B cell (primary cell): ENCODE results near the gene SSC4D. TPM values are rescaled to one million over a fixed set of nuclear protein-coding genes. Genes with fewer than 3 reads are reported as not detected.

Source experiments
- ATAC-seq: fragments of 200-7000 bp; cut with Tn5 transposase; one replicate; pipeline ENCODE4 v1.10.0; 2021; ENCODE audit warnings: low read depth, mild to moderate bottlenecking, moderate number of reproducible peaks, moderate library complexity
- CTCF ChIA-PET: fragments of 350-600 bp; sonication (Branson Sonifier 250); formaldehyde crosslinking; loops from one replicate; lab custom pipeline; 2021; ENCODE audit warnings: antibody characterized with exemption, inconsistent platforms; lab: Charles Lee
- POLR2A ChIA-PET: fragments of 350-600 bp; sonication (Branson Sonifier 250); formaldehyde crosslinking; loops from one replicate; lab custom pipeline; 2021; ENCODE audit warnings: antibody characterized with exemption; lab: Charles Lee
- DNase-seq: peaks from one replicate; pipeline ENCODE4 v3.0.0; 2013
- H2AFZ ChIP-seq: 2 replicates; pipeline ENCODE4 v1.6.1; 2012; ENCODE audit warnings: mild to moderate bottlenecking, low read depth, low read length; ENCODE audit not compliant: insufficient read depth, poor library complexity, severe bottlenecking
- H3K27ac ChIP-seq, 2 donors: 1 replicate in 1 of 2; 2 replicates in 1 of 2; pipeline ENCODE4 v1.5.1; 2012 to 2013; ENCODE audit warnings: low read length in 2 of 2, mild to moderate bottlenecking in 2 of 2, moderate library complexity in 1 of 2
- H3K27me3 ChIP-seq, 4 experiments: fragments of 200-600 bp in 1 of 4; sonication (generic) in 1 of 4; replicated peaks in 1 of 4; 1 replicate in 2 of 4; 2 replicates in 2 of 4; pipeline versions ENCODE4 v1.6.1 to v1.7.0; 2013 to 2016; ENCODE audit warnings: low read length in 3 of 4, mild to moderate bottlenecking in 2 of 4, mixed read lengths in 1 of 4, moderate library complexity in 1 of 4; ENCODE audit not compliant: insufficient read depth in 4 of 4, control insufficient read depth in 3 of 4; ENCODE audit errors: control extremely low read depth in 1 of 4
- H3K36me3 ChIP-seq, 2 experiments: replicated peaks in 1 of 2; 1 replicate in 1 of 2; 2 replicates in 1 of 2; pipeline versions ENCODE4 v1.6.1 to v1.7.1; 2013; ENCODE audit warnings: low read length in 1 of 2; ENCODE audit not compliant: insufficient read depth in 2 of 2, control insufficient read depth in 1 of 2; ENCODE audit errors: control extremely low read depth in 1 of 2, extremely low read depth in 1 of 2
- H3K4me1 ChIP-seq, 2 donors: fragments of 200-600 bp in 1 of 2; sonication (generic) in 1 of 2; 1 replicate in 1 of 2; 2 replicates in 1 of 2; pipeline versions ENCODE4 v1.5.1 to v1.6.1; 2013 to 2017; ENCODE audit warnings: low read length in 2 of 2; ENCODE audit not compliant: control insufficient read depth in 2 of 2, insufficient read depth in 2 of 2
- H3K4me2 ChIP-seq: replicated peaks from 2 replicates; pipeline ENCODE3; 2012; ENCODE audit warnings: mild to moderate bottlenecking, low read depth, low read length; ENCODE audit not compliant: poor library complexity, severe bottlenecking
- H3K4me3 ChIP-seq, 5 experiments: fragments of 200-600 bp in 1 of 5; sonication (generic) in 1 of 5; 1 replicate in 3 of 5; 2 replicates in 2 of 5; pipeline versions ENCODE4 v1.5.1 to v1.7.0; 2011 to 2016; ENCODE audit warnings: low read length in 4 of 5, mild to moderate bottlenecking in 4 of 5, low read depth in 2 of 5, control low read depth in 1 of 5, moderate library complexity in 1 of 5; ENCODE audit not compliant: insufficient read depth in 1 of 5; ENCODE audit errors: control extremely low read depth in 1 of 5, extremely low read depth in 1 of 5
- H3K79me2 ChIP-seq: fragments of 200-600 bp; sonication (generic); one replicate; pipeline ENCODE4 v1.6.0; 2016; ENCODE audit warnings: low read length; ENCODE audit not compliant: control insufficient read depth, insufficient read depth
- H3K9ac ChIP-seq: fragments of 200-600 bp; sonication (generic); 2 replicates; pipeline ENCODE4 v1.6.1; 2017; ENCODE audit warnings: mild to moderate bottlenecking, low read length, moderate library complexity
- H3K9me3 ChIP-seq, 3 donors: one replicate each; pipeline versions ENCODE4 v1.6.1 to v1.7.1; 2013; ENCODE audit warnings: low read length in 2 of 3; ENCODE audit not compliant: control insufficient read depth in 2 of 3, insufficient read depth in 1 of 3; ENCODE audit errors: control extremely low read depth in 1 of 3
- H4K20me1 ChIP-seq: 2 replicates; pipeline ENCODE4 v1.6.0; 2012; ENCODE audit warnings: mild to moderate bottlenecking, low read length; ENCODE audit not compliant: insufficient read depth, control insufficient read depth, poor library complexity, severe bottlenecking
- H3K27ac Mint-ChIP-seq: one replicate; pipeline ENCODE4 v1.8.0; 2021; ENCODE audit warnings: mixed read lengths
- H3K27me3 Mint-ChIP-seq: one replicate; pipeline ENCODE4 v1.8.0; 2021; ENCODE audit warnings: mixed read lengths
- H3K4me1 Mint-ChIP-seq: one replicate; pipeline ENCODE4 v1.8.0; 2021; ENCODE audit warnings: mixed read lengths
- H3K4me3 Mint-ChIP-seq: one replicate; pipeline ENCODE4 v1.8.0; 2021; ENCODE audit warnings: mixed read lengths
- H3K9me3 Mint-ChIP-seq: one replicate; pipeline ENCODE4 v1.8.0; 2022; ENCODE audit warnings: mixed read lengths; ENCODE audit not compliant: insufficient read depth
- CTCF ChIP-seq: fragments of 200-600 bp; IDR thresholded peaks from one replicate; pipeline ENCODE4 v1.8.0; 2022; ENCODE audit warnings: antibody characterized with exemption, mild to moderate bottlenecking
- EZH2 ChIP-seq: IDR thresholded peaks from 2 replicates; pipeline ENCODE4 v1.6.1; 2012; ENCODE audit warnings: borderline replicate concordance, low read depth, mild to moderate bottlenecking, moderate library complexity, low read length; ENCODE audit not compliant: insufficient read depth, poor library complexity, severe bottlenecking
- WGBS: methylation state at CpG from one replicate; pipeline ENCODE4 v1.1.5; 2013; ENCODE audit warnings: missing lambda C conversion rate; ENCODE audit not compliant: insufficient coverage; 5-methylcytosine and 5-hydroxymethylcytosine counted together
- intact Hi-C: fragments of 100-400 bp; cut with micrococcal nuclease; formaldehyde crosslinking; loops from one replicate; pipeline ENCODE4 v1.10.0; 2022
- polyA plus RNA-seq: library from polyadenylated mRNA; depleted of rRNA; stranded (reverse); fragments of >200 nt; gene quantifications from 2 replicates; pipeline ENCODE4 v1.2.3, GENCODE V29; 2012
- total RNA-seq, 2 donors: library from RNA; stranded (reverse); fragments of 120-200 nt in 1 of 2; gene quantifications; 1 replicate in 1 of 2; 2 replicates in 1 of 2; pipeline versions ENCODE4 v1.2.3 to v1.2.4, GENCODE V29; 2013 to 2022

Gene SSC4D
- total and polyA plus RNA-seq, 2 donors (not counting 1 experiment from before 2014, with no cell fraction given) = 0.16 TPM; not detected in 1

DNA sequence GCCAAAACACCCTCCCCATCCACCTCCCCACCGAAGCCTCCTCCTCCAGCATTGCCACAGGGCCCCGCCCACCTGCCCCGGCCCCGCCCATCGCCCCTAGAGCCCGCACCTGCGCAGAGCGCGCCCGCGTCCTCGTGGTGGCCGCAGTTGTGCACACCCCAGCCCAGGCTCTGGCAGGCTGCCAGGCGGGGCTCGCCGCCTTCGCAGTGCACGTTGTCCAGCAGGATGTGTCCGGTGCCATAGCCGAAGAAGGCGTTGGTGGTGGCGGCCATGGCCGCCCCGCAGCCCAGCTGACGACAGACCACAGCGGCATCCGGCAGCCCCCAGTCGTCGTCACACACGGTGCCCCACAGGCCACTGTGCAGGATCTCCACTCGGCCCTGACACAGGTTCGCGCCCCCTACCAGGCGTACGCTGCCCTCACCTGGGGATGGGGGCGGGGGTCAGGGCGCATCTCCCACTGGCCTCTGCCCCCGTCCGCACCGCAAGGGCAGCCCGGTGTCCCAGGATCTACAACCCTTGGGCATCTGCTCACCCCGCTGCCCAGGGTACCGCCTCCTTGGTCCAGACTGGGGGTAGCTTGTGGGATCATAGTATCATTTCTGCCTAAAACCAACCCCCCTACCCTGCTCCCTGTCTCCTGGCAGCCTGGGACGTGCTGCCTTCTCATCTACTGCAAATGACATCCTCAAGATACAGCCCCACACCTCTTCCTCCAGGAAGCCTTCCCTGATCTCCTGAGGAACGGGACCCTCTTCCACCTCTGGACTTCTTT, 11.9 kb downstream of the SSC4D start:
- H3K36me3 ChIP-seq = no peaks in the 10 kb centered on the region
- H2AFZ ChIP-seq = peak overlapping the region; percentile 80
- peaks cover 16 to 21% of the 10 kb centered on the region in 2 donors for H3K4me1 ChIP-seq
- Mint-ChIP-seq H3K4me3 (peak overlapping the region; percentile 74), H3K27ac (peak overlapping the region; percentile 8), H3K9me3 (no peaks in the 10 kb centered on the region), H3K27me3 (no peaks in the 10 kb centered on the region), H3K4me1 (peaks cover 17% of the 10 kb centered on the region)
- H4K20me1 ChIP-seq = no peaks in the 10 kb centered on the region
- intact Hi-C loops = loop anchor here (1.0 to 10.0 kb wide), 3 partner anchors 38 to 483 kb away; partner anchors contain the start of gene POR
- TF ChIP-seq CTCF = no peak
- no peak for TF ChIP-seq EZH2
- WGBS = 8% methylated on average over 43 of the region's 45 CpGs
- no peaks in the 10 kb centered on the region for H3K27me3 ChIP-seq
- peak; percentile 83 for DNase-seq
- H3K9ac ChIP-seq = peak overlapping the region; percentile 63
- H3K4me3 ChIP-seq = peak overlapping the region in 4 of 5 experiments; percentile 54 to 63 (median 60)
- CTCF ChIA-PET = interaction anchor here (0.6 kb wide), 1 partner anchor 1497 kb away, joined by 3 read pairs; no protein-coding TSS in a partner anchor
- H3K4me2 ChIP-seq = peak overlapping the region; percentile 84
- H3K9me3 ChIP-seq = no peaks in the 10 kb centered on the region
- no peak overlapping the region for H3K27ac ChIP-seq
- H3K79me2 ChIP-seq = no peaks in the 10 kb centered on the region
- peak; percentile 46 for ATAC-seq
- POLR2A ChIA-PET = no interaction called here

DNA sequence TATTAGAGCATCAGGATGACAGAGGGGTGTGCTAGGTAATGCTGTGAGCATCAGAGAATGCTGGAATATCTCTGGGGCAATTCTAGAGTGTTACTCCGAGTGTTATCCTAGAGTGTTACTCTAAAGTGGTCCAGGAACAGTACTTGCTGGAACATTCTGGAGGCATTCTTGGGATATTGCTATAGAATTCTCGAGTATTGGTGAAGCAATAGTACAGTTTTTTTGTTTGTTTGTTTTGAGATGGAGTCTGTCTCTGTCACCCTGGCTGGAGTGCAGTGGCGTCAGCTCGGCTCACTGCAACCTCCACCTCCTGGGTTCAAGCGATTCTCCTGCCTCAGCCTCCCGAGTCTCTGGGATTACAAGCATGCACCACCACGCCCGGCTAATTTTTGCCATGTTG, 12.6 kb downstream of the SSC4D start:
- Mint-ChIP-seq H3K27ac (no peak overlapping the region), H3K4me3 (peak overlapping the region; percentile 74), H3K27me3 (no peaks in the 10 kb centered on the region), H3K4me1 (peaks cover 19% of the 10 kb centered on the region), H3K9me3 (no peaks in the 10 kb centered on the region)
- Histone ChIP-seq H3K27me3 (no peaks in the 10 kb centered on the region), H3K4me3 (peak overlapping the region in 3 of 5 experiments; percentile 57 to 63 (median 62)), H3K79me2 (no peaks in the 10 kb centered on the region), H3K4me1 (peaks cover 18 to 24% of the 10 kb centered on the region in 2 donors), H4K20me1 (no peaks in the 10 kb centered on the region), H3K27ac (no peak overlapping the region), H3K9me3 (no peaks in the 10 kb centered on the region), H3K4me2 (peak overlapping the region; percentile 84), H3K36me3 (no peaks in the 10 kb centered on the region), H3K9ac (peak overlapping the region; percentile 63), H2AFZ (peak overlapping the region; percentile 80)
- WGBS = 85% methylated on average over 8 of the region's 8 CpGs
- intact Hi-C loops = loop anchor here (1.0 to 10.0 kb wide), 3 partner anchors 38 to 482 kb away; partner anchors contain the start of gene POR
- POLR2A ChIA-PET = interaction anchor here (1.0 kb wide), 1 partner anchor 38 kb away, joined by 5 read pairs; the partner anchor contains the start of gene YWHAG
- CTCF ChIA-PET = no interaction called here
- ATAC-seq (no peak), DNase-seq (no peak)
- TF ChIP-seq CTCF = no peak
- TF ChIP-seq EZH2 = no peak
